Gastroesophageal sphincter (tissue), 3 donors: ENCODE measurements around the gene SEMA3F.

Source experiments
- CTCF ChIP-seq, 4 experiments: fragments of 200-600 bp in 2 of 4; fragments of 450-650 bp in 2 of 4; sonication (generic) in 1 of 4; IDR thresholded peaks; one replicate each; pipeline ENCODE4 v1.5.1; 2017 to 2019; ENCODE audit warnings: antibody characterized with exemption in 4 of 4, mild to moderate bottlenecking in 2 of 4, moderate library complexity in 2 of 4
- EP300 ChIP-seq: sonication (generic); formaldehyde crosslinking; IDR thresholded peaks from one replicate; pipeline ENCODE4 v1.6.1; 2017; ENCODE audit warnings: antibody characterized with exemption, mild to moderate bottlenecking
- POLR2A ChIP-seq, 2 donors: fragments of 450-650 bp; IDR thresholded peaks; one replicate each; pipeline ENCODE4 v1.6.1; 2017; ENCODE audit warnings: antibody characterized with exemption in 2 of 2, mild to moderate bottlenecking in 2 of 2, moderate library complexity in 1 of 2
- POLR2AphosphoS5 ChIP-seq: sonication (generic); formaldehyde crosslinking; IDR thresholded peaks from one replicate; pipeline ENCODE4 v1.6.1; 2017; ENCODE audit warnings: antibody characterized with exemption

GRCh38 chr3:50203809-50204803 is 49.0 kb downstream of the SEMA3F start:
- TF ChIP-seq POLR2AphosphoS5 (no peak), POLR2A (IDR thresholded peaks at IDR 0.05) (no peak), CTCF (IDR thresholded peaks at IDR 0.05) (no peak), EP300 (no peak)
